Measurements from ENCODE around the gene LYPD3.

Gene LYPD3

GRCh38 chr19:43430976-43431375 lies 34.4 kb downstream of the LYPD3 start:
- DNase-seq (ENCODE audit: low read depth): no peak

DNA sequence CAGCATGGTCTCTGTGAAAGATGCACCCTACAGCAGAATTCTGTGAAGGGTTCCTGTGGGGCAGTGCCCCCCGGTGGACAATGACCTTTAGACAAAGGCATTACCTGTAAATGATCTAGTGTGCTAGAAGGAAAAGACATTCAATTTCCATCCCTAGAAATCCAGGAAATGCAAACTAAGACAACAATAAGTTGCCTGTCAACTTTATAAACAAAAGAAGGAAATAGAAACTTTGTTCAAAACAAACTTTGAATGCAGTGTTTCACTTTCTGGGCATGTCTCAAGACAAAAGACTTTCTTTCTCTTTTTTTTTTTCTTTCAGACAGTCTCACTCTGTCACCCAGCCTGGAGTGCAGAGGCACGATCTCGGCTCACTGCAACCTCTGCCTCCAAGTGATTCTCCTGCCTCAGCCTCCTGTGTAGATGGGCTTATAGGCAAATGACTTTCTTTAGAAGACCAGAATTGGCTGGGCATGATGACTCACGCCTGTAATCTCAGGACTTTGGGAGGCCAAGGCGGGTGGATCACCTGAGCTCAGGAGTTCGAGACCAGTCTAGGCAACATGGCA lies 35.2 kb downstream of the LYPD3 start:
- peak; percentile 53 for DNase-seq (ENCODE audit: low read depth)

GRCh38 chr19:43429395-43429794 lies 36.0 kb downstream of the LYPD3 start:
- no peak for DNase-seq (ENCODE audit: low read depth)

- DNase-seq (ENCODE audit: low read depth): no peak
These were observed 39.6 kb downstream of the LYPD3 start for GRCh38 chr19:43425567-43426392.

DNA sequence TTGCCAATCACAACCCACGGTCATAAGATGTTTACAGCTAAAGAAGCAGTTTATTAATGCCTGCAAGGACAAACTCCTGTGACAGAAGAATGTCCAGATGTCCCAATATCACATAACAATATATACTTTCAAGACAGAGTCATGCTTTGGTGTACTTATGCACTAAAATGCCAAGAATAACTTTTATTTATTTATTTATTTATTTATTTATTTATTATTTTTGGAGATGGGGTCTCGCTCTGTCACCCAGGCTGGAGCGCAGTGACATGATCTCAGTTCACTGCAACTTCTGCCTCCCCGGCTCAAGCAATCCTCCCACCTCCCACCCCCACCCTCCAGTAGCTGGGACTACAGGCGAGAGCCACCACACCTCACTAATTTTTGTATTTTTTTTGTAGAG lies 41.6 kb downstream of the LYPD3 start:
- no peak for DNase-seq (ENCODE audit: low read depth)

- DNase-seq (ENCODE audit: low read depth): no peak
These were observed 42.7 kb downstream of the LYPD3 start for GRCh38 chr19:43422689-43423066.

GRCh38 chr19:43422000-43422688 lies 43.3 kb downstream of the LYPD3 start:
- DNase-seq (ENCODE audit: low read depth): no peak

DNA sequence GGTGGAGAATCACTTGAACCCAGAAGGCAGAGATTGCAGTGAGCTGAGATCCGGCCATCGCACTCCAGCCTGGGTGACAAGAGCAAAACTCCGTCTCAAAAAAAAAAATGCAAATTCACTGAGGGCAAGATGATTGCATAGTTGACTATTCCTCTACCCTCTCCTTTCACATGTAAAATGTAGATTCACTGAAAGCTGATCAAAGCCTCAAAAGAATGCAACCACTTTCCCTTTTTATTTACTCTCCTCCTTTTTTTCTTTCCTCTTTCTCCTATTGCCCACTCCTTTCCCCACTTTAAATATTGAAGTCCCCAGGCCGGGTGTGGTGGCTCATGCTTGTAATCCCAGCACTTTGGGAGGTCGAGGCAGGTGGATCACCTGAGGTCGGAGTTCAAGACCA lies 44.5 kb downstream of the LYPD3 start:
- DNase-seq (ENCODE audit: low read depth): no peak

GRCh38 chr19:43416951-43417623 lies 48.3 kb downstream of the LYPD3 start:
- DNase-seq (ENCODE audit: low read depth): no peak

DNA sequence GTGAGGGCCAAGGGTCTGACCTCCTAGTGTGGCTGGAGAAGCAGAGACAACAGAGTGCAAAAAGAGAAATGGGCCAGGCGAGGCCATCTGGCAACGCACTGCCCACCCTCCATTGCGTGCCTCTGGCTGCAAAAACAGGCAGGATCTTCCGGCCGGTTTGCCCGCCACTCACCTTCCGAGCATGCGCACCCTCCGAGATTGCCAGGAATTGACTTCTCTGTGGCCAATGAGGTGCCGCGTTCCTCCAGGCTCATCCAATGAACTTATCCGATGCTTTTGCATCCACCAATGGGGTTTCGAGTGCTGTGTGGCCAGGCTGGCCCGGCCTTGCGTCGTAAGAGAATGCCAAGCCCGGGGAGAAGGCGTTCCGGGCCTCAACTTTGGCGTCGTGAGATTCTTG lies 50.9 kb downstream of the LYPD3 start, which contains the start of gene TEX101:
Gene TEX101, plus strand, starts transcription at position 337 of the 400 bp plus-strand sequence. CDS start 1,030 bp downstream, outside the sequence.
- no peak for DNase-seq (ENCODE audit: low read depth)

DNA sequence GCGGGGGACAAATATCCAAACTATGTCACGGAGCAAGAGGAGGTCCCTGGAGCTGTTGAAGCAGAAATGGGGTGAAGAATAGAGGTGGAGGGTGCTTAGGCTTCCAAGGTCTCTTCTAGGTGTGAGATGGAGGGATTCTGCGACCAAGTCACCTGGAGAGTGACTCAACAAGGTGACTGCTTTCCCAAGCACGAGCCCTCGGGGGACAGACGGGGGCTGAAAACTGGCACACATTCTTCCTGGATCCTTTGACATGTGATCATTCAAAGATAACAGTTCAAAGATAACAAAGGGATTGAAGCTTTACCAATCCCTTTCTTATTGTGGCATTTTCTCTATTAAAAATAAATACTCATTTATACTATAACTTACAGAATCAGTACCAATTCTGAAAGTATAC lies 53.0 kb downstream of the LYPD3 start:
- DNase-seq (ENCODE audit: low read depth): no peak

Data from fibroblast of gingiva (primary cell).